WERI-Rb-1 (cell line): ENCODE results near the gene FBXO15.

Source experiments
- DNase-seq: peaks from one replicate; pipeline ENCODE4 v3.0.0-alpha.2; 2020
- H3K27ac ChIP-seq: fragments of 250-450 bp; sonication (Bioruptor Pico); 2 replicates; pipeline ENCODE4 v1.5.1; 2020; ENCODE audit warnings: mild to moderate bottlenecking, moderate library complexity
- H3K27me3 ChIP-seq: fragments of 250-450 bp; sonication (Bioruptor Pico); 2 replicates; pipeline ENCODE4 v1.5.1; 2021; ENCODE audit warnings: mild to moderate bottlenecking, low read depth, moderate library complexity; ENCODE audit not compliant: insufficient read depth, severe bottlenecking
- H3K36me3 ChIP-seq: fragments of 250-450 bp; sonication (Bioruptor Pico); 2 replicates; pipeline ENCODE4 v1.5.1; 2020; ENCODE audit warnings: mild to moderate bottlenecking, moderate library complexity
- H3K4me3 ChIP-seq: 2 replicates; pipeline ENCODE4 v1.5.1; 2011; ENCODE audit warnings: low read depth, mild to moderate bottlenecking, control low read depth, low read length
- H3K9me3 ChIP-seq: fragments of 250-450 bp; sonication (Bioruptor Pico); 2 replicates; pipeline ENCODE4 v1.5.1; 2021; ENCODE audit warnings: mild to moderate bottlenecking, moderate library complexity; ENCODE audit not compliant: severe bottlenecking
- CTCF ChIP-seq: IDR thresholded peaks from 2 replicates; pipeline ENCODE4 v1.5.1; 2011; ENCODE audit warnings: low read depth, mild to moderate bottlenecking, control low read depth, inconsistent platforms, low read length

Gene FBXO15

GRCh38 chr18:74063557-74063956, 84.1 kb downstream of the FBXO15 start:
- no peak overlapping the region for H3K27ac ChIP-seq
- TF ChIP-seq CTCF = no peak

GRCh38 chr18:74063023-74063422, 84.6 kb downstream of the FBXO15 start:
- Histone ChIP-seq H3K36me3 (no peaks in the 10 kb centered on the region), H3K27me3 (no peaks in the 10 kb centered on the region), H3K27ac (no peak overlapping the region), H3K4me3 (no peak overlapping the region), H3K9me3 (no peaks in the 10 kb centered on the region)
- no peak for DNase-seq
- no peak for TF ChIP-seq CTCF

More at GRCh38 chr18:74063557-74063956, 84.1 kb downstream of the FBXO15 start:
- H3K27me3 ChIP-seq = no peaks in the 10 kb centered on the region
- H3K36me3 ChIP-seq = no peaks in the 10 kb centered on the region
- H3K9me3 ChIP-seq = no peaks in the 10 kb centered on the region
- no peak for DNase-seq
- H3K4me3 ChIP-seq = no peak overlapping the region

DNA sequence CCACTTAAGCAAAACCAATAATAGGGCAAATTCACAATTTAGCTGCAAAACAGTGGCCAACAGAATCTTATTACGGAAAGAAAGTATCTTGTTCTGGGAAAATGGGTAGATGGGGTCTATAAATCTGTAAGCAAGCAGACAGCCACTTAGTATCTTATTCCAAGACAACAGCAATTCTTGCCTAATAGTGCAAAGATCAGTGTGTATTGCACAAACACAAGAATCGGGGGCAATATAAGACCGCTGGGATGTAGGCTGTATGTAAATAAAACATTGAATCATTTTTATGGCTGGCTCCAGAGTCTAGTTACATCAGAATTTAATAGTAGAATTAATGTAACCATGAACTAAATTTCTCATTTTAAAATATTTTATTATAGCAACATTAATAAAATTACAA, 85.6 kb downstream of the FBXO15 start:
- H3K27me3 ChIP-seq = no peaks in the 10 kb centered on the region
- H3K36me3 ChIP-seq = no peaks in the 10 kb centered on the region
- H3K9me3 ChIP-seq = no peaks in the 10 kb centered on the region
- H3K4me3 ChIP-seq = no peak overlapping the region
- H3K27ac ChIP-seq = no peak overlapping the region
- TF ChIP-seq CTCF = no peak
- DNase-seq = no peak

DNA sequence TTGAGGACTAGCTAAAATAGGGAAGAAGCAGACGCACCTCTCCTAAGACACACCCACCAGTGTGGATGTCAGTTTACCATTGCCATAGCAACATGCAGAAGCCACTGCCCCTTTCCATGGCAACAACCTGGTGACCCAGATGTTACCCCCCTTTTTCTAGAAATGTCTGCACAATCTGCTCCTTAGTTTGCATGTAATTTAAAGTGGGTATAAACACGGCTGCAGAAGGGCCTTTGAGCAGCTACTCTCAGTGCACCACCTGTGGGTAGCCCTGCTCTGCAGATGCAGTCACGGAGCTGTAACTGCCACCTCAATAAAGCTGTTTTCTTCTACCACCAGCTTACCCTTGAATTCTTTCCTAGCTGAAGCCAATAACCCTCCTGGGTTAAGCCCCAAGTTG, 87.1 kb downstream of the FBXO15 start:
- no peak overlapping the region for H3K27ac ChIP-seq
- no peaks in the 10 kb centered on the region for H3K9me3 ChIP-seq
- H3K27me3 ChIP-seq = no peaks in the 10 kb centered on the region
- no peak for DNase-seq
- H3K4me3 ChIP-seq = no peak overlapping the region
- H3K36me3 ChIP-seq = no peaks in the 10 kb centered on the region
- no peak for TF ChIP-seq CTCF

- DNase-seq = no peak
- no peak for TF ChIP-seq CTCF
Observed at GRCh38 chr18:74050807-74051206, 96.8 kb downstream of the FBXO15 start.

More at GRCh38 chr18:74050807-74051206, 96.8 kb downstream of the FBXO15 start:
- no peak overlapping the region for H3K4me3 ChIP-seq
- no peaks in the 10 kb centered on the region for H3K27me3 ChIP-seq
- H3K36me3 ChIP-seq = no peaks in the 10 kb centered on the region
- no peak overlapping the region for H3K27ac ChIP-seq
- H3K9me3 ChIP-seq = no peaks in the 10 kb centered on the region
